Measurements from ENCODE around the gene KIAA1549.

GRCh38 chr7:138903186-138903820 lies 77.9 kb downstream of the KIAA1549 start:
- TF ChIP-seq, protein P1, sequence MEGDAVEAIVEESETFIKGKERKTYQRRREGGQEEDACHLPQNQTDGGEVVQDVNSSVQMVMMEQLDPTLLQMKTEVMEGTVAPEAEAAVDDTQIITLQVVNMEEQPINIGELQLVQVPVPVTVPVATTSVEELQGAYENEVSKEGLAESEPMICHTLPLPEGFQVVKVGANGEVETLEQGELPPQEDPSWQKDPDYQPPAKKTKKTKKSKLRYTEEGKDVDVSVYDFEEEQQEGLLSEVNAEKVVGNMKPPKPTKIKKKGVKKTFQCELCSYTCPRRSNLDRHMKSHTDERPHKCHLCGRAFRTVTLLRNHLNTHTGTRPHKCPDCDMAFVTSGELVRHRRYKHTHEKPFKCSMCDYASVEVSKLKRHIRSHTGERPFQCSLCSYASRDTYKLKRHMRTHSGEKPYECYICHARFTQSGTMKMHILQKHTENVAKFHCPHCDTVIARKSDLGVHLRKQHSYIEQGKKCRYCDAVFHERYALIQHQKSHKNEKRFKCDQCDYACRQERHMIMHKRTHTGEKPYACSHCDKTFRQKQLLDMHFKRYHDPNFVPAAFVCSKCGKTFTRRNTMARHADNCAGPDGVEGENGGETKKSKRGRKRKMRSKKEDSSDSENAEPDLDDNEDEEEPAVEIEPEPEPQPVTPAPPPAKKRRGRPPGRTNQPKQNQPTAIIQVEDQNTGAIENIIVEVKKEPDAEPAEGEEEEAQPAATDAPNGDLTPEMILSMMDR (IDR thresholded peaks at IDR 0.05; ENCODE audit: insufficient read depth, low read length, poor library complexity, severe bottlenecking) = no peak
- TF ChIP-seq EZH2phosphoT487 (conservative IDR thresholded peaks at IDR 0.05; ENCODE audit: low read length) = no peak
